ENCODE data around the gene PTPRG.

Gene PTPRG

GRCh38 chr3:61774279-61774890 lies 213.0 kb downstream of the PTPRG start:
- DNase-seq, result no peak

- no peak for DNase-seq
Measured at GRCh38 chr3:61776390-61776789, 215.0 kb downstream of the PTPRG start.

DNA sequence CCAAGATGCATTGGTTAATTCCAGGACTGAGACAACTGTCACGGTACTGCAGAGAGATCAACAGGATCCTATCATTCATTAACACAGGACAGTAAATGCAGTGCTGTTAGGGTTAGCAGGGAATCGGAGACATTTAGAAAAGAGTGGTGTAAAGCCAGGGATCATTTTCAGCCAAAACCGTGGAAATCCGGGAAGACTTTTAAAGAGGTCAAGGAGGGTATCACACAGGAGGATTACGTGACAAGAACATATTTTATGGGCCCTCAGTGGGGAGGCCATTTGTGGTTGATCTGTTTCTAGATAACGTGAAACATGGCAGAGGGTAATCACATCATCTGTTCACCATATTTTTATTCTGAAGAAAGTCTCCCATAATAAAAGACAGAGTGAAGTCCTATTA lies 216.1 kb downstream of the PTPRG start:
- no peak for DNase-seq

- no peak for DNase-seq
Measured at GRCh38 chr3:61778095-61778494, 216.7 kb downstream of the PTPRG start.

GRCh38 chr3:61780016-61780415 lies 218.6 kb downstream of the PTPRG start:
- no peak for DNase-seq

DNA sequence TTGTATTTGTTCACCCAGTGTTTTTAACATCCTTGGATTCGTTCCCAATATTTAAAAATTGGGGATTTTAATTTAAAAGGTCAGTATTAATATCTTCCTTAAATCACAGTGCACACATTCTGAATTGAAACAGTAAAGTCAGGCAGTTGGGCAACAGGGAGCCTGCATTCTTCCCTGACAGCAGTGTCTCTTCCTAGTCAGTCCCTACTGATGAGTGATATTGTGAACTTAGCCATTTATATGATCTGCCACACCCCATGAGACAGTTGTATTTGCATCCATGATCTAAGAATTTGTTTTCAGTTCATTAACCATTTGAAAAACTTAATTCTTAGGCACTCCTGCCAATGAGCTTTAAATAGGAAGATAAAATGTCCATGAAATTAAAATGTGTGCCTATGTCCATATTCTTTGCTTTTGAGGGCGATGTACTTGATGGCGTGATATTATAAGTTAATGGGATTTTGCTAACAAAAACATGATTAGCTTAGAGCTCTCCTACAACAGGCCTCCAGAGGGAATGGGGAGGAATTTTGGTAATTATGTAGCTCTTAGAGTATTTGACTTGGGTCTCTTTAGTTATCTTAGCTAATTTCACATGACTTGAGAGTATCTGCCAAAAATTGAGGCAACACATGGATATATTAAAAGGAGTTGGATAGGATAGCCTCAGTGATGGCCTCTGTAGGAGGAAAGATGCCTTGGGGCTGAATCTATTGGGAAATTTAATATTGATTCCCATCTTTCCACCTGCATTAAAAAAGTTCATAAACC lies 219.3 kb downstream of the PTPRG start:
- DNase-seq, result no peak

DNA sequence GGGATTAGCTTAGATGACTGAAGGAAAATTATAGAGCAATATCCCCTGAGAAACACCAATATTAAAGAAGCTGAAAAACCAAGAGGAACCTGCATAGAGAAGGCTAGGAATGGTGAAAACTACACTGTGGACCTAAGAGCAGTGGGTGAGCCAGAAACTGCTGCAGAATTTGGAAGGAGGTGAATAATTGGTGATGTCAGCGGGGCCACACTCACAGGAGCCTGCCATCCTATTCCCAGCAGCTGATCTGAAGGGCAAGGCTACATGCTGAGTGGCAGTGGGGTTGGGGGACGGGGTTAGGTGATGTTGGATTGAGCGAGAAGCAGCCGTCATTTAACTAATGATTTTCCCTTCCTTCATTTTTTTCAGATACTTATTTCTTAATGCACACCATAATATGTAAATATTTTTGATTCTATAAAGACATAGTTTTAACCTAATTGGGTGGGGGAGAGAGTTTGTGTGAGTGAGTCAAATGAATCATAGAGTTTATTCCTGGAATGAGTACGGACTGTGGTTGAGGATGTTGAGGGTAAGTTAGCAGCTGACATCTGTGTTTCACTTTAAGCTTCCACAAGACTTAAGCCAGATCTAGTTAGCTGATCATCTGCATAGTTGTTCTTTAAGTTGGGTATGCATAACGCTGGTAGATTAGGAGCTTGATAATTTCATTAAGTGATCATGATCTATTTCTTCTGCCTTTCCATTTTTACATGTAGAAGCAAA lies 222.8 kb downstream of the PTPRG start:
- no peak for DNase-seq

- DNase-seq, result no peak
Measured at GRCh38 chr3:61788623-61789507, 227.5 kb downstream of the PTPRG start.

DNA sequence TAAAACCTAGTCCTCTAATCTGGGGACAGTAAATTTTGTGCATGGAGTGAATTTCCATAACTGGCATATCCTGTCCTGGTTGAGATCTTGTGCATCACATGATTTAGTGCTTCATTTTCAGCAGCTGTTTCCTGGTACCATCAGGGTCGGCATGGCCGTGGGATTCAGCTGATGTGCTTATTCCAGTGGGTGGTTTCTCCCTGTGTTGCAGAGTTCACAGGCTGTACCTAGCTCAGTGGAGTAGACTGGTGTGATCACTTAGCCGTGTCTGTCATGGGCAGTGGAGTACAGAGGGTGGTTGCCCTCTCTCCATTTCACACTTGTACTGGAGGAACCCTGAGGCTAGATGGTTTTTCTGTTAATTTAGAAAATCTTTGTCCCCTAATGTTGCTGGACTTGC lies 228.5 kb downstream of the PTPRG start:
- DNase-seq, result no peak

GRCh38 chr3:61790411-61790810 lies 229.0 kb downstream of the PTPRG start:
- DNase-seq, result no peak

GRCh38 chr3:61793056-61793455 lies 231.7 kb downstream of the PTPRG start:
- DNase-seq, result no peak

- no peak for DNase-seq
Measured at GRCh38 chr3:61793521-61793920, 232.2 kb downstream of the PTPRG start.

DNA sequence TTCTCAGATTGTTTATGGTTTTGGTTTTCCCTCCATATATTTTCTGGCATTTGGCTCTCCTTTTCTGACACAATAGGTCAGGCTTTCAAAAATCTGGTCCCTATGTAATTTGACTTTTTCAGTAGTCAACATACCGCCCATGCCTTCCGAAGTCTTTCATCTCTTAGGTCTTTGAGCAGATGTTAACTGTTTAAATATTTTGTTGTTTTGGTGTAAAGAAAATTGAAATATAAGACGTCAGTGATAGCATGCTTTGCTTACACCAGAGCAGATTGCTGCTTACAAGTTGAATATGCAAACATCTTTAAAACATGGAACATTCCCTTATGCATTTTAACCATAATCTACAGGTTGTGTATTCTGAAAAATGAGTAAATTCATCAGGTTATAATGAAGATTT lies 233.0 kb downstream of the PTPRG start:
- no peak for DNase-seq

GRCh38 chr3:61794961-61795360 lies 233.6 kb downstream of the PTPRG start:
- no peak for DNase-seq

DNA sequence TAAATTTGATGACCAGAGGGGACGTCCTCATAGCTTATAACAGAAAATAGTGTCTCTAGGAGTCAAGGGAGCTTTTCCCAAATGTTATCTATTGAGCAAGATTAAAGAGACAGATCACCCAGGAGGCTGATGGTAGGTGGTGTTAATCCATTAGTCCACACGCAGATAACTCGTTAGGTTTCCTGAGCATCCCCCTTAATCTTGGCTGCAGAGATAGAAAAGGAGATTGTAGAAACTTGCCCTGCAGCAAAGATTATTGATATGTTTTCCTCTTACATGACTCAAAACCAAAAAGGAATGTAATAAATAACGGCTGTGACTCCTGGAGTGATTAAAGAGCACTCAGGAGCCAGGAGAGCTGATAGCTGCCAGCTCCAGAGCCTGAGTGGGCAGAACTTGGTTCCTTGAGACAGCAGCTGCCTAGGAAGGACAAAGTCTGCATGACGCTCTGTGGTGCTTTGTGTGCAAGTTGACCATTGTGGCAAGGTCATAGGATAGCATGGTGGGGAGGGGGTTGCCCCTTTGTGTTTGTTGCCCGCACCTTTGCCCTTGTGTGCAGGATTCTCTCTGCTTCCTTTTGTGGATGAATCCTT lies 234.8 kb downstream of the PTPRG start:
- DNase-seq, result no peak

- DNase-seq, result no peak
Measured at GRCh38 chr3:61796911-61797310, 235.5 kb downstream of the PTPRG start.

- no peak for DNase-seq
Measured at GRCh38 chr3:61802772-61803171, 241.4 kb downstream of the PTPRG start.

- no peak for DNase-seq
Measured at GRCh38 chr3:61803983-61804382, 242.6 kb downstream of the PTPRG start.

- DNase-seq, result no peak
Measured at GRCh38 chr3:61804782-61805181, 243.4 kb downstream of the PTPRG start.

DNA sequence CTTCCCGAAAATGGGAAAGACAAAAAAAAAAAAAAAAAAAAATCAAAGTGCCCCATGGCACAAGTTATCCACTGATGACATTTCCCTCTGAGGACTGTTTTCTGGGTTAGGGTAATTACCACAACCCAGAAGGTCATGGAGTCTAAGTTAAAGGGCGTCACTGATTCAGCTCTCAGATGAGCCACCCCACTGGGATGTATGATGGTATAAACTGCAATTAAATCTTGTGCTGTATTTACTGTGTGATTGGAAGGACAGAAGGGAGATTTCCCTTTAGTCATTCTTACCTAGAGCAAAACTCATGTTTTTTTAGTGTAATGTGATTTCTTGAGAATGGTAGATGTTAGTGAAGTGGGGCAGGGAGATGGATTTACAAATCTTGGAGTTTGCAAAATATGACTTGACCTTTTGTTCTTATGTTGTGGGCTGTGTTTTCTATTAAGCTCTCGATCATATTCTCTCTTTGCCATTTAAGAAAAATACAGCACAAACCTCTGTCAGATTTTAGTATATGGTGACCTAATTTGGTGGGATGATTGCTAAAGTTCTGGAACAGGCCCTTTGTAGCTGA lies 244.2 kb downstream of the PTPRG start:
- DNase-seq, result no peak

GRCh38 chr3:61806810-61807209 lies 245.4 kb downstream of the PTPRG start:
- DNase-seq, result no peak

DNA sequence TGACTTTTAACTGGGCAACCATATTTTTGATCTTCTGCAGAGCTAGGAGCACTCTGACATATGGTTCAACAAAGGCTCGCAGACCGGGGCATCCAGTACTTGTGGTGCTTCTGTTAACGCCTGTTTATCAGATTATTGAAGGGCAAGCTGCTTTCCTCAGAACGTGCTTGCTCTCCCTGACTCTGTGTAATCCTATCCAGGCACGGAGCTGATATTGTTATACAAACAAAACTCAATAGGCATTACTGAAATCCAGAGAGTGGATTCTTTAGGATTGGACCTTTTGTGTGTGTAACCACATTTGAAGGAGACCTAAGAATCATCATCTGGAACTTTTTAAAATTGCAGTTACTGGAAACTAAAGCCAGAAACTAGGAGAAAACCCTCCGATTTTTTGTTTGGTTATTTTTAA lies 246.5 kb downstream of the PTPRG start:
- DNase-seq, result no peak

Data from CD4-positive, alpha-beta T cell treated with Interleukin-4 for 4 hours (primary cell).